ENCODE results near the gene CPXM2. TPM values are rescaled to one million over a fixed set of nuclear protein-coding genes. Genes with fewer than 3 reads are reported as not detected.

Gene CPXM2
- polyA plus RNA-seq, 1 of the 3 experiments (the other 2 are of a cell fraction), result not detected

- no peak overlapping the region for H3K4me2 ChIP-seq
- no peak for DNase-seq
- H3K9ac ChIP-seq, result no peak overlapping the region
- H3K4me3 ChIP-seq (ENCODE audit: low read depth in 2 of 2, low read length in 1 of 2), result no peak overlapping the region
- no peaks in the 10 kb centered on the region for H3K36me3 ChIP-seq (replicated peaks in 1 of 2; ENCODE audit: control insufficient read depth in 1 of 2, insufficient read depth in 2 of 2, low read length in 1 of 2)
- 50% methylated on average over 7 of the region's 10 CpGs for WGBS (ENCODE audit: low lambda C conversion rate)
- no peaks in the 10 kb centered on the region for H3K27me3 ChIP-seq (ENCODE audit: insufficient read depth)
- H3K27ac ChIP-seq (ENCODE audit: low read depth in 2 of 2, low read length in 1 of 2), result no peak overlapping the region
- H4K20me1 ChIP-seq (ENCODE audit: insufficient read depth), result no peaks in the 10 kb centered on the region
- ChIA-PET POLR2A (no interaction called here), CTCF (no interaction called here)
- H3K9me2 ChIP-seq, result no peaks in the 10 kb centered on the region
- no peaks in the 10 kb centered on the region for H3F3A ChIP-seq (replicated peaks; ENCODE audit: insufficient read depth)
- H2AFZ ChIP-seq (ENCODE audit: low read depth), result no peak overlapping the region
- no peaks in the 10 kb centered on the region for H3K4me1 ChIP-seq (ENCODE audit: control insufficient read depth in 1 of 2, insufficient read depth in 2 of 2, low read depth in 1 of 2, low read length in 1 of 2)
- H3K79me2 ChIP-seq (ENCODE audit: insufficient read depth), result no peaks in the 10 kb centered on the region
- H3K9me3 ChIP-seq, result no peaks in the 10 kb centered on the region
- TF ChIP-seq REST (IDR thresholded peaks at IDR 0.05; ENCODE audit: low read depth, low read length) (no peak), ELF1 (IDR thresholded peaks at IDR 0.05) (no peak), FOSL2 (IDR thresholded peaks at IDR 0.05; ENCODE audit: borderline replicate concordance, low read depth) (no peak), MAX (IDR thresholded peaks at IDR 0.05; ENCODE audit: low read depth) (no peak), IRF3 (IDR thresholded peaks at IDR 0.05; ENCODE audit: low read depth, low read length) (no peak)
Observed at GRCh38 chr10:123859653-123860050, 32.0 kb downstream of the CPXM2 start.

GRCh38 chr10:123858907-123859652 lies 32.5 kb downstream of the CPXM2 start:
- H3K79me2 ChIP-seq (ENCODE audit: insufficient read depth), result no peaks in the 10 kb centered on the region
- H3K36me3 ChIP-seq (replicated peaks in 1 of 2; ENCODE audit: control insufficient read depth in 1 of 2, insufficient read depth in 2 of 2, low read length in 1 of 2), result no peaks in the 10 kb centered on the region
- ChIA-PET CTCF (no interaction called here), POLR2A (no interaction called here)
- H3K4me1 ChIP-seq (ENCODE audit: control insufficient read depth in 1 of 2, insufficient read depth in 2 of 2, low read depth in 1 of 2, low read length in 1 of 2), result no peaks in the 10 kb centered on the region
- no peaks in the 10 kb centered on the region for H3K27me3 ChIP-seq (ENCODE audit: insufficient read depth)
- WGBS (ENCODE audit: low lambda C conversion rate), result 34% methylated on average over 14 of the region's 20 CpGs
- no peaks in the 10 kb centered on the region for H3F3A ChIP-seq (replicated peaks; ENCODE audit: insufficient read depth)
- H3K9me3 ChIP-seq, result no peaks in the 10 kb centered on the region
- H2AFZ ChIP-seq (ENCODE audit: low read depth), result no peak overlapping the region
- no peak overlapping the region for H3K4me3 ChIP-seq (ENCODE audit: low read depth in 2 of 2, low read length in 1 of 2)
- no peak for DNase-seq
- no peaks in the 10 kb centered on the region for H3K9me2 ChIP-seq
- H3K27ac ChIP-seq (ENCODE audit: low read depth in 2 of 2, low read length in 1 of 2), result no peak overlapping the region
- H4K20me1 ChIP-seq (ENCODE audit: insufficient read depth), result no peaks in the 10 kb centered on the region
- no peak overlapping the region for H3K4me2 ChIP-seq
- H3K9ac ChIP-seq, result no peak overlapping the region
- TF ChIP-seq USF2 (IDR thresholded peaks at IDR 0.05; ENCODE audit: borderline replicate concordance, low read depth, low read length), result no peak
- TF ChIP-seq SIN3A (IDR thresholded peaks at IDR 0.05; ENCODE audit: borderline replicate concordance, low read depth, low read length), result no peak
- no peak for TF ChIP-seq MXI1 (IDR thresholded peaks at IDR 0.05; ENCODE audit: low read depth, low read length)
- no peak for TF ChIP-seq NRF1 (IDR thresholded peaks at IDR 0.05; ENCODE audit: low read depth, low read length)
- no peak for TF ChIP-seq JUND (IDR thresholded peaks at IDR 0.05)
- no peak for TF ChIP-seq CTCF (IDR thresholded peaks at IDR 0.05)
- no peak for TF ChIP-seq RXRA (IDR thresholded peaks at IDR 0.05; ENCODE audit: borderline replicate concordance, low read depth)
- no peak for TF ChIP-seq FOXJ3 (CRISPR knock-in tag; IDR thresholded peaks at IDR 0.05)
- no peak for TF ChIP-seq PBX3 (IDR thresholded peaks at IDR 0.05)
- no peak for TF ChIP-seq MEF2A (IDR thresholded peaks at IDR 0.05; ENCODE audit: borderline replicate concordance, low read depth)
- TF ChIP-seq IRF3 (IDR thresholded peaks at IDR 0.05; ENCODE audit: low read depth, low read length), result no peak
- no peak for TF ChIP-seq RAD21 (IDR thresholded peaks at IDR 0.05; ENCODE audit: low read length)
- TF ChIP-seq FOSL2 (IDR thresholded peaks at IDR 0.05; ENCODE audit: borderline replicate concordance, low read depth), result no peak

Measured in SK-N-SH (cell line).